A172 (cell line): ENCODE data around the gene GUF1. TPM values are rescaled to one million over a fixed set of nuclear protein-coding genes. Genes with fewer than 3 reads are reported as not detected.
"Not testable (repeated sequence)": the region's sequence is repeated elsewhere in the genome, so short reads cannot be mapped to it uniquely, and the experiment has no call there.

Source experiments
- DNase-seq: peaks from one replicate; pipeline ENCODE4 v3.0.0-alpha.2; 2015; ENCODE audit warnings: low spot score
- total RNA-seq: library from RNA; depleted of rRNA; stranded (reverse); fragments of >200 nt; shearing (Covaris generic); gene quantifications from 2 replicates; pipeline ENCODE4 v1.2.3, GENCODE V29; 2014; rRNA removed

The GUF1 gene
- total RNA-seq, 1 experiment from 2014 or later, result 20.9 TPM

- no peak for DNase-seq
Measured at GRCh38 chr4:44704673-44705072, 26.5 kb downstream of the GUF1 start.

DNA sequence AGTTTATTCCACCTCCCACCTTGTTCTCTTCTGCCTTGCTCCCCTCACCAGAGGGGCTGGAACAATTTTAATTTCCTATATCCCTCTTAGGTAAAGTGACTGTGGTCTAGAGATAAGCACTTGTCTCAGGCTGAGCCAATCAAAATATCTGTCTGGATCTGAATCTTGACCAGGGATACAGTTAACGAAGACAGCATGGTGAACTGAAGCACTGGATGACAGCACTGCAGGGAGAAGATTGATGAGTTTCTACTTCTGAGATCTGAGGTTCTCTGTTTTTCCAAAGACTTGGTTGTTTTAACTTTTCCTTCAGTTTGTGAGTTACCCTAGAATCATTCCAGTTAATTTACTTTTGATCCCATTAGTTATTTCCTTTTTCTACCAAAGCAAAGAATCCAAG is 34.9 kb downstream of the GUF1 start:
- no peak for DNase-seq

- DNase-seq, result no peak
Measured at GRCh38 chr4:44716597-44716996, 38.4 kb downstream of the GUF1 start.

DNA sequence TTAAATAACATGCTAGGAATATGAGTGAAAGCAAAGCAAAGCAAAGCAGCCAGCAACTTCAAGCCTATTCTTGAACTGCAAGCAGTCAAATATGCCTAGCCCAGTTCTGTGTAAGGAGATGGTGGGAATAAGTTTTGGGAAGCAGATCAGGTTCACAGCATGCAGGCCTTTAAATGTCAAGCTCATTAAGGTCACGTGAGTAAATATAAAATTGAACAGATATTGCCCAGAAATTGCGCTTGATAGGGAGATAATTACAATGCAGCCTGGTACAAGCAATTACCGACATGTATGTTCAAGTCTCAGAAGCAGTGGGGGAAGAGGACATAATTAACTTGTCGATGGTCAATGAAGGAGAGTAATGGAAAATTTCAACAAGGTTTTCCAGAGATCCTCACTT is 42.2 kb downstream of the GUF1 start:
- no peak for DNase-seq

- DNase-seq, result no peak
Measured at GRCh38 chr4:44722001-44722400, 43.8 kb downstream of the GUF1 start.

- DNase-seq, result no peak
Measured at GRCh38 chr4:44725166-44725565, 46.9 kb downstream of the GUF1 start.

GRCh38 chr4:44725726-44726037 is 47.5 kb downstream of the GUF1 start:
- DNase-seq, result no peak

- DNase-seq, result peak; percentile 77
Measured at GRCh38 chr4:44726038-44726871, 48.0 kb downstream of the GUF1 start, which contains the start of gene GNPDA2. TSS of gene GNPDA2 (minus strand) at chr4:44726556. CDS start at chr4:44722207, 4,349 bp downstream.

GRCh38 chr4:44727471-44727870 is 49.3 kb downstream of the GUF1 start:
- DNase-seq, result no peak

GRCh38 chr4:44728694-44729093 is 50.5 kb downstream of the GUF1 start:
- not testable (repeated sequence) for DNase-seq

GRCh38 chr4:44736900-44737299 is 58.7 kb downstream of the GUF1 start:
- no peak for DNase-seq

- DNase-seq, result no peak
Measured at GRCh38 chr4:44738615-44739014, 60.4 kb downstream of the GUF1 start.

DNA sequence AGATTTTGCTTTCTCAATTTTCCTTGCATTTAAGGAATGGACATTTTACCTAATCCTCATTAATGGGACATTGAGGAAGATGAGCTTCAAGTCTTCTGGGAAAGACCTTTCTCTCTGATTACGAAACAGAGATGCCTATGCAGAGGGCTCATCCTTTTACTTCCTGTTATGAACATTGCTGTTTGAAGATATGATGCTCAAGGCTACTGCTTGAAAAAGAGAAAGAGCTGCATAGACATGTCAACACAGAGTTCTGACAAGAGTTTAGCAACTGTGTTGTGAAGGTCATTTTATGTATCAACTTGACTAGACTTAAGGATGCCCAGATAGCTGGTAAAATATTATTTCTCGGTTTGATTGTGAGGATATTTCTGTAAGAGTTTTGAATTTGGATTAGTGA is 62.0 kb downstream of the GUF1 start:
- DNase-seq, result no peak

Other genes starting within 250 kb of the GUF1 start
- gene KCTD8, start 229.6 kb upstream of the GUF1 start, total RNA-seq, result not detected in 2 replicates
- gene YIPF7, start 26.8 kb upstream of the GUF1 start, total RNA-seq, result not detected in 2 replicates
- 46.8 and 49.7 TPM in 2 replicates for gene GNPDA2, start 48.1 kb downstream of the GUF1 start, total RNA-seq